GM21786 (cell line): ENCODE measurements around the gene GART.
"Not testable (repeated sequence)": the region's sequence is repeated elsewhere in the genome, so short reads cannot be mapped to it uniquely, and the experiment has no call there.

Source experiments
- ATAC-seq: cut with Tn5 transposase; IDR thresholded peaks from one replicate; pipeline ENCODE4 v1.9.1; 2021; ENCODE audit not compliant: unreplicated experiment

The GART gene

GRCh38 chr21:33518899-33519298 lies 23.0 kb downstream of the GART start:
- no peak for ATAC-seq

- ATAC-seq: no peak
Observed at GRCh38 chr21:33514229-33514628, 27.7 kb downstream of the GART start.

- no peak for ATAC-seq
Observed at GRCh38 chr21:33512481-33512880, 29.4 kb downstream of the GART start.

- no peak for ATAC-seq
Observed at GRCh38 chr21:33511639-33512038, 30.3 kb downstream of the GART start.

GRCh38 chr21:33510826-33511225 lies 31.1 kb downstream of the GART start:
- ATAC-seq: no peak

- not testable (repeated sequence) for ATAC-seq
Observed at GRCh38 chr21:33507003-33507402, 34.9 kb downstream of the GART start.

GRCh38 chr21:33505833-33506232 lies 36.1 kb downstream of the GART start:
- ATAC-seq: no peak

GRCh38 chr21:33496345-33496744 lies 45.6 kb downstream of the GART start:
- no peak for ATAC-seq

- ATAC-seq: no peak
Observed at GRCh38 chr21:33495743-33496142, 46.2 kb downstream of the GART start.

GRCh38 chr21:33493756-33494155 lies 48.2 kb downstream of the GART start:
- no peak for ATAC-seq

- no peak for ATAC-seq
Observed at GRCh38 chr21:33492571-33492970, 49.3 kb downstream of the GART start.

- ATAC-seq: peak; percentile 98
Observed at GRCh38 chr21:33491373-33492102, 50.4 kb downstream of the GART start, which contains the start of gene DNAJC28. DNAJC28 (minus strand) TSS chr21:33491716; CDS start chr21:33489393, 2,323 bp downstream.

GRCh38 chr21:33490991-33491372 lies 50.9 kb downstream of the GART start:
- no peak for ATAC-seq

GRCh38 chr21:33488936-33489335 lies 53.0 kb downstream of the GART start:
- no peak for ATAC-seq

GRCh38 chr21:33487996-33488395 lies 53.9 kb downstream of the GART start:
- ATAC-seq: no peak

GRCh38 chr21:33481314-33481943 lies 60.5 kb downstream of the GART start:
- ATAC-seq: no peak

- no peak for ATAC-seq
Observed at GRCh38 chr21:33480481-33481103, 61.3 kb downstream of the GART start.

- ATAC-seq: peak; percentile 87
Observed at GRCh38 chr21:33479679-33480480, 62.0 kb downstream of the GART start, which contains the start of gene TMEM50B. TMEM50B (minus strand) TSS chr21:33479974; CDS start chr21:33468885, 11,089 bp downstream.

- peak; percentile 25 for ATAC-seq
Observed at GRCh38 chr21:33478935-33479678, 62.8 kb downstream of the GART start.

GRCh38 chr21:33478182-33478581 lies 63.7 kb downstream of the GART start:
- ATAC-seq: no peak
